WI38 (cell line): ENCODE measurements around the gene FBXL14.

Experiments used
- H3K4me3 ChIP-seq: 2 replicates; pipeline ENCODE4 v1.5.1; 2011; ENCODE audit warnings: low read depth, mild to moderate bottlenecking, control low read depth, low read length
- TF ChIP-seq, protein P1 (sequence below): IDR thresholded peaks from 2 replicates; pipeline ENCODE4 v1.5.1; 2012; ENCODE audit warnings: low read depth, mild to moderate bottlenecking, control low read depth, low read length

FBXL14 gene

DNA sequence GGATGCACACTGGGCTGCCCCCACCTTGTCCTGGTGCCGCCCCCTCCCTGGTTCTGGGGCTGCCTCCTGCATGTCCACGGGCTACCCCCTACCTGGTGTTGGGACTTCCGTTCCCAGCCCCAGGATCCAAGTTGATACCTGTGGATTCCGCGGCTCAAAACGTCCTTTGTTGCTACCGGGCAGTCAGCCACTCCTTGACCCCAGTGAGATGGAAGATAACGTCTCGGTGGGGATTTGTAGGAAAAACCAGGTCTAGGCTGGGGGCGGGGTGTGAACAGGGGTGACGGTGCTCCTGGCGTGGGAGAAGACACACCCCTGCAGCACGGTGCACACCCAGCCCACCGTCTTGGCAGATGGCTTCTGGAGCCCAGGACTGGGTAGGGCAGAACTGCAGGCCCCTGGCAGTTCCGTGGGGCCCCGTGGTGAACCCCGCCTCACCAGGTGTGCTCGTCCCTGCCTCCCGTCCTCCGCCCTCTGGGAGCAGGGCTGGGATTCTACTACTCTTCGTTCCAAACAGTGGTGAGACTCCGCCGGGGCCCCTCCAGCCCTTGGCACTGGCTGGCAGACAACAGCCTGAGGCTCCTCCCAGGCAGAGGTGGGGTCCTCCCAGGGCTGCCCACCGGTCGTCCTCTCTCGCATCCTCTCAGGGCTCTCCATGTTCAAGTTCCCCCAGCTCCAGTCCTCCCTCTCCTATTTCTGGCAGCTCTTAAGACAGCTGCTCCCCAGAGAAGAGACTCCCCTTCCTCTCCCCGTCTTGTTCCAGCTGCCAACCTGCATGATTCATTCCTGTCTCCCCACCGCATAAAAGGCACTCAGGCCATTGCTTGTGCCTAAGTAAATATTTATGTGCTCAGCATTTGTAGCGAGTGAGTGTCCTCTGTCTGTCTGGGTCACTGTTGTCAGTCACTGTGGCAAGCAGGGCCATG is 75.5 kb downstream of the FBXL14 start:
- no peak overlapping the region for H3K4me3 ChIP-seq
- TF ChIP-seq, protein P1, sequence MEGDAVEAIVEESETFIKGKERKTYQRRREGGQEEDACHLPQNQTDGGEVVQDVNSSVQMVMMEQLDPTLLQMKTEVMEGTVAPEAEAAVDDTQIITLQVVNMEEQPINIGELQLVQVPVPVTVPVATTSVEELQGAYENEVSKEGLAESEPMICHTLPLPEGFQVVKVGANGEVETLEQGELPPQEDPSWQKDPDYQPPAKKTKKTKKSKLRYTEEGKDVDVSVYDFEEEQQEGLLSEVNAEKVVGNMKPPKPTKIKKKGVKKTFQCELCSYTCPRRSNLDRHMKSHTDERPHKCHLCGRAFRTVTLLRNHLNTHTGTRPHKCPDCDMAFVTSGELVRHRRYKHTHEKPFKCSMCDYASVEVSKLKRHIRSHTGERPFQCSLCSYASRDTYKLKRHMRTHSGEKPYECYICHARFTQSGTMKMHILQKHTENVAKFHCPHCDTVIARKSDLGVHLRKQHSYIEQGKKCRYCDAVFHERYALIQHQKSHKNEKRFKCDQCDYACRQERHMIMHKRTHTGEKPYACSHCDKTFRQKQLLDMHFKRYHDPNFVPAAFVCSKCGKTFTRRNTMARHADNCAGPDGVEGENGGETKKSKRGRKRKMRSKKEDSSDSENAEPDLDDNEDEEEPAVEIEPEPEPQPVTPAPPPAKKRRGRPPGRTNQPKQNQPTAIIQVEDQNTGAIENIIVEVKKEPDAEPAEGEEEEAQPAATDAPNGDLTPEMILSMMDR: no peak

DNA sequence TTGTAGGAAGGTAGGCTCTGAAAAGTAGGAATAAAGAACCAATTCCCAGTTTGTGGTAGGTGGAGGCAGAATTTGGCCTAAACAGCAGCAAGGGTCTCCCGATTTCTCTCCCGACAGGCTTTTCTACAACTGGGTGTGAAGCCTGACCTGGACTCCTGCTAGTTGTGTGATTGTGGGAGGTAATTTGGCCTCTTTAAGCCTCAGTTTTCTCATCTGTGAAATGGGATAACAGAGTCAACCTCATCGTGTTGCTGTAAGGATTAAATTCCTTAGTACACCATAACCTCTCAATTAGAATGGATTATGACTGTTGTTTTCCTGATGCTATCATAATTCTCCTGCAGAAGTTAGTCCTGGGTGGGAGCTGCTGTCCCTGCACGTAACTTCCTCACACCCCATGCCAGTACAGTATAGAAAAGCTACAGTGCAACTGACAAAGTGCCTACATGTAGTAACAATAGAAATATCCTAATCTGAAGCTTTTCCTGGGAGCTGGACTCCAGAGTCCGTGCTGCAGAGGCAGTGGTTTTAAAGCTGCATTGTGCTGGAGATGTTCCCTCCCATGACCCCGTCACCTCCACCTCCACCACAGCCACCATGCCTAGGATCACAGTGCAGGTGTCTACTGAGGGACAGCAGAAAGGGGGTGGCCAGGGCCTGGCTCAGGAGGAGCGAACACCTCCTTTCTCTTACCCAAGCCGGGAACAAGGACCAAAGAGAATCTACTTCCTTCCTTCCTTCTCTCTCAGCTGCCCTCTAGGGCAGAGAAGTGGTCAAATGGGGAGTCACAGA is 76.5 kb downstream of the FBXL14 start:
- TF ChIP-seq, protein P1: no peak
- no peak overlapping the region for H3K4me3 ChIP-seq

DNA sequence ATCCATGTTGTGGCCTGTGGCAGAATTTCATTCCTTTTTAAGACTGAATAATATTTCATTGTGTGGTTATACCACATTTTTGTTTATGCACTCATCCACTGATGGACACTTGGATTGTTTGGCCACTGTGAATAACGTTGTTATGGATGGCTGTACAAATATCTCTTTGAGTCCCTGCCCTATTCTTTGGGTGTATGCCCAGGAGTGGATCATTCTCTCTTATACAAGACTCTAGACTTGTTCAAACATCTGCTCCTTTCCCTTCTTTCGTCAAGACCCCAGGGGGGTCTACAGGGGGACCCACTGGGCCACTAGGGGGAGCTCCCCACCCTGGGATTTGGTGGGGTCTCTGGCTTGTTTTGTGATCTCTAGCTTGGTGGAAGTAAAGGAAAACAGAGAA is 77.4 kb downstream of the FBXL14 start:
- no peak overlapping the region for H3K4me3 ChIP-seq
- TF ChIP-seq, protein P1: peak; percentile 50
